Lung (tissue), 12 donors: ENCODE data around the gene LARP4B. TPM values are rescaled to one million over a fixed set of nuclear protein-coding genes. Genes with fewer than 3 reads are reported as not detected.

ENCODE experiments used
- ATAC-seq: fragments of 200-7000 bp; cut with Tn5 transposase; one replicate; pipeline ENCODE4 v1.9.1; 2020; ENCODE audit warnings: moderate number of reproducible peaks; ENCODE audit not compliant: insufficient read depth, low FRiP score
- DNase-seq, 3 donors: peaks; one replicate each; pipeline ENCODE4 v3.0.0-alpha.2; 2013 to 2017
- H3K27ac ChIP-seq, 2 donors: one replicate each; pipeline ENCODE4 v1.5.1; 2013; ENCODE audit warnings: mild to moderate bottlenecking in 2 of 2, moderate library complexity in 2 of 2, control low read depth in 1 of 2, inconsistent platforms in 1 of 2, low read depth in 1 of 2, low read length in 1 of 2
- H3K27me3 ChIP-seq, 3 donors: one replicate each; pipeline ENCODE4 v1.5.1; 2013; ENCODE audit warnings: low read length in 2 of 3; ENCODE audit not compliant: control insufficient read depth in 3 of 3, insufficient read depth in 3 of 3
- H3K36me3 ChIP-seq, 4 donors: one replicate each; pipeline ENCODE4 v1.5.1; 2013; ENCODE audit warnings: low read length in 4 of 4, mild to moderate bottlenecking in 1 of 4, moderate library complexity in 1 of 4; ENCODE audit not compliant: control insufficient read depth in 4 of 4, insufficient read depth in 4 of 4
- H3K4me1 ChIP-seq, 5 donors: one replicate each; pipeline ENCODE4 v1.5.1; 2013; ENCODE audit warnings: low read length in 5 of 5, mild to moderate bottlenecking in 2 of 5, moderate library complexity in 1 of 5; ENCODE audit not compliant: control insufficient read depth in 5 of 5, insufficient read depth in 5 of 5
- H3K4me3 ChIP-seq: one replicate; pipeline ENCODE4 v1.5.1; 2013; ENCODE audit warnings: mild to moderate bottlenecking, control low read depth, moderate library complexity
- H3K9ac ChIP-seq, 2 donors: one replicate each; pipeline ENCODE4 v1.5.1; 2013; ENCODE audit warnings: low read length in 2 of 2, control low read depth in 1 of 2; ENCODE audit not compliant: insufficient read depth in 1 of 2
- H3K9me3 ChIP-seq, 4 donors: one replicate each; pipeline ENCODE4 v1.5.1; 2013; ENCODE audit warnings: low read length in 3 of 4, mild to moderate bottlenecking in 1 of 4, moderate library complexity in 1 of 4; ENCODE audit not compliant: control insufficient read depth in 4 of 4, insufficient read depth in 3 of 4
- CTCF ChIP-seq: IDR thresholded peaks from 2 replicates; pipeline ENCODE4 v1.5.1; 2012; ENCODE audit warnings: mild to moderate bottlenecking; ENCODE audit errors: control extremely low read depth, extremely low read depth
- WGBS, 2 donors: extraction: QIAGEN DNeasy Blood & Tissue Kit; methylation state at CpG; one replicate each; pipeline ENCODE4 v1.1.7; 2013; 5-methylcytosine and 5-hydroxymethylcytosine counted together
- polyA plus RNA-seq, 2 donors: library from polyadenylated mRNA; stranded (reverse); fragments of 200-250 nt; gene quantifications; one replicate each; pipeline ENCODE4 v1.2.1, GENCODE V29; 2013
- total RNA-seq, 2 donors: library from RNA; depleted of rRNA in 1 of 2; stranded (reverse); fragments of >200 nt in 1 of 2; gene quantifications; one replicate each; pipeline ENCODE4 v1.2.1, GENCODE V29; 2014 to 2021
- donor health status: control.
- donor health status: control.
- donor health status: Bipolar disorder and iron deficiency.
- donor health status: healthy.
- donor health status: DM: yes; HTN: yes; CAD: no.

Gene LARP4B
- total and polyA plus RNA-seq, 4 donors = 24.7 to 133 (median 66.9) TPM

DNA sequence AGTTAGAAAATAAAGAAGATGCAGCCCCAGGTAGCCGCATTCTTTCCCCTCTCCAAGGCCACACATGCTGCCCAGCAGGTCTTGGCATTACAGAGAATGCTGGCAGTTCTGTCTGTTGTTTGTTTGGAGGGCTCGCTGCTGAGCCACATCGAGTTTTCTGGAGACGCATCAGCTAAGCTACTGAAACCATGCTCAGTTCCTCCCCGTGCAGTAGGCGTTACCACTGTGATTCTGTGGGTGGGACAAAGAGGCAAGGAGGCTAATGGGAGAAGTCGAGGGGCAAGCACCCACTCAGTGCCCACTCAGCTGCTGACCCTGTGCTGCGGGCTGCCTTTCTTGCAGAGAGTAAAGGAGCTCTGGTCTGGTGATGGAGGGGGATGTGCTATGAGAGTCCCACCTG is 41.3 kb upstream of the LARP4B start:
- 78 to 84% methylated on average over 8 of the region's 8 CpGs for WGBS, 2 donors
- Histone ChIP-seq H3K27me3 (no peaks in the 10 kb centered on the region), H3K27ac (peak overlapping the region in 1 of 2 donors; percentile 78), H3K4me1 (peaks cover 0 to 27% (median 6%) of the 10 kb centered on the region in 5 donors), H3K36me3 (peaks cover 0 to 4% (median 0%) of the 10 kb centered on the region in 4 donors), H3K9ac (no peak overlapping the region), H3K4me3 (no peak overlapping the region), H3K9me3 (peaks cover 0 to 2% (median 0%) of the 10 kb centered on the region in 4 donors)
- TF ChIP-seq CTCF = no peak
- no peak for DNase-seq
- ATAC-seq = no peak

- Histone ChIP-seq H3K9me3 (no peaks in the 10 kb centered on the region), H3K9ac (peak overlapping the region in 1 of 2 donors; percentile 14), H3K36me3 (peaks cover 0 to 2% (median 0%) of the 10 kb centered on the region in 4 donors), H3K27me3 (no peaks in the 10 kb centered on the region), H3K27ac (peak overlapping the region in 1 of 2 donors; percentile 74), H3K4me1 (peaks cover 0 to 27% (median 6%) of the 10 kb centered on the region in 5 donors), H3K4me3 (no peak overlapping the region)
- peak in 2 of 3 donors; percentile 38 to 50 for DNase-seq
- no peak for TF ChIP-seq CTCF
- 54 to 78% methylated on average over 12 of the region's 12 CpGs for WGBS, 2 donors
- ATAC-seq = no peak
Measured at GRCh38 chr10:971613-972012, 40.1 kb upstream of the LARP4B start.

GRCh38 chr10:971150-971542 is 39.6 kb upstream of the LARP4B start:
- peaks cover 0 to 27% (median 6%) of the 10 kb centered on the region in 5 donors for H3K4me1 ChIP-seq
- H3K27me3 ChIP-seq = no peaks in the 10 kb centered on the region
- no peaks in the 10 kb centered on the region for H3K9me3 ChIP-seq
- DNase-seq (peak; percentile 61 to 92 (median 79)), ATAC-seq (no peak)
- peak overlapping the region in 1 of 2 donors; percentile 14 for H3K9ac ChIP-seq
- H3K36me3 ChIP-seq = no peaks in the 10 kb centered on the region
- no peak for TF ChIP-seq CTCF
- H3K27ac ChIP-seq = peak overlapping the region in 1 of 2 donors; percentile 74
- WGBS, 2 donors = 8 to 21% methylated on average over 4 of the region's 4 CpGs
- no peak overlapping the region for H3K4me3 ChIP-seq
